GM12865 (cell line): ENCODE results near the gene SDR9C7.
"Not testable (repeated sequence)": the region's sequence is repeated elsewhere in the genome, so short reads cannot be mapped to it uniquely, and the experiment has no call there.

Experiments used
- DNase-seq: peaks from one replicate; pipeline ENCODE4 v3.0.0; 2010; ENCODE audit warnings: low read depth
- H3K4me3 ChIP-seq: 2 replicates; pipeline ENCODE4 v1.5.1; 2011; ENCODE audit warnings: mild to moderate bottlenecking, low read depth, low read length, control low read depth
- TF ChIP-seq, protein P1 (sequence below): IDR thresholded peaks from 2 replicates; pipeline ENCODE4 v1.5.1; 2011; ENCODE audit warnings: low read length, control low read depth, low read depth, inconsistent platforms; ENCODE audit not compliant: insufficient read depth; ENCODE audit errors: missing control alignments

Gene SDR9C7

DNA sequence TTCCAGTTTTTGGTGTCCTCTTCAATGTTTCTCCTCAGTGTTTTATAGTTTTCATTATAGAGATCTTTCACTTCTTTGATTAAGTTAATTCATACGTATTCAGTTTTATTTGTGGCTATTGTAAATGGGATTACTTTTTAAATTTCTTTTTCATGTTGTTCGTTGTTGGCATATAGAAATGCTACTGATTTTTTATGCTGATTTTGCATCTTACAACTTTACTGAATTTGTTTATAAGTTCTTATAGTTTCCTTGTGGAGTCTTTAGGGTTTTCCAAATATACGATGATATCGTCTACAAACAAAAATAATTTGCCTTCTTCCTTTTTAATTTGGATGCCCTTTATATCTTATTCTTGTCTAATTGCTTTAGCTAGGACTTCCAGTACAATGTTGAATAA lies 9.7 kb upstream of the SDR9C7 start:
- no peak overlapping the region for H3K4me3 ChIP-seq
- TF ChIP-seq, protein P1, sequence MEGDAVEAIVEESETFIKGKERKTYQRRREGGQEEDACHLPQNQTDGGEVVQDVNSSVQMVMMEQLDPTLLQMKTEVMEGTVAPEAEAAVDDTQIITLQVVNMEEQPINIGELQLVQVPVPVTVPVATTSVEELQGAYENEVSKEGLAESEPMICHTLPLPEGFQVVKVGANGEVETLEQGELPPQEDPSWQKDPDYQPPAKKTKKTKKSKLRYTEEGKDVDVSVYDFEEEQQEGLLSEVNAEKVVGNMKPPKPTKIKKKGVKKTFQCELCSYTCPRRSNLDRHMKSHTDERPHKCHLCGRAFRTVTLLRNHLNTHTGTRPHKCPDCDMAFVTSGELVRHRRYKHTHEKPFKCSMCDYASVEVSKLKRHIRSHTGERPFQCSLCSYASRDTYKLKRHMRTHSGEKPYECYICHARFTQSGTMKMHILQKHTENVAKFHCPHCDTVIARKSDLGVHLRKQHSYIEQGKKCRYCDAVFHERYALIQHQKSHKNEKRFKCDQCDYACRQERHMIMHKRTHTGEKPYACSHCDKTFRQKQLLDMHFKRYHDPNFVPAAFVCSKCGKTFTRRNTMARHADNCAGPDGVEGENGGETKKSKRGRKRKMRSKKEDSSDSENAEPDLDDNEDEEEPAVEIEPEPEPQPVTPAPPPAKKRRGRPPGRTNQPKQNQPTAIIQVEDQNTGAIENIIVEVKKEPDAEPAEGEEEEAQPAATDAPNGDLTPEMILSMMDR = no peak
- DNase-seq = no peak

DNA sequence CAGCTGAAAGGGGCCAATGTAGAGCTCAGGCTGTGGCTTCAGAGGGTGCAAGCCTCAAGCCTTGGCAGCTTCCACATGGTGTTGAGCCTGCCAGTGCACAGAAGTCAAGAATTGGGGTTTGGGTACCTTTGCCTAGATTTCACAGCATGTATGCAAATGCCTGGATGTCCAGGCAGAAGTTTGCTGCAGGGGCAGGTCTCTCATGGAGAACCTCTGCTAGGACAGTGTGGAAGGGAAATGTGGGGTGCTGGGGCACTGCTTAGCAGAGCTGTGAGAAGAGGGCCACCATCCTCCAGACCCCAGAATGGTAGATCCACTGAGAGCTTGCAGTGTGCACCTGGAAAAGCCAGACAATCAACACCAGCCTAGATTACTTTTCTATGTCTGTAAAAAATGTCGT lies 9.2 kb upstream of the SDR9C7 start:
- H3K4me3 ChIP-seq, DNase-seq: not testable (repeated sequence)

DNA sequence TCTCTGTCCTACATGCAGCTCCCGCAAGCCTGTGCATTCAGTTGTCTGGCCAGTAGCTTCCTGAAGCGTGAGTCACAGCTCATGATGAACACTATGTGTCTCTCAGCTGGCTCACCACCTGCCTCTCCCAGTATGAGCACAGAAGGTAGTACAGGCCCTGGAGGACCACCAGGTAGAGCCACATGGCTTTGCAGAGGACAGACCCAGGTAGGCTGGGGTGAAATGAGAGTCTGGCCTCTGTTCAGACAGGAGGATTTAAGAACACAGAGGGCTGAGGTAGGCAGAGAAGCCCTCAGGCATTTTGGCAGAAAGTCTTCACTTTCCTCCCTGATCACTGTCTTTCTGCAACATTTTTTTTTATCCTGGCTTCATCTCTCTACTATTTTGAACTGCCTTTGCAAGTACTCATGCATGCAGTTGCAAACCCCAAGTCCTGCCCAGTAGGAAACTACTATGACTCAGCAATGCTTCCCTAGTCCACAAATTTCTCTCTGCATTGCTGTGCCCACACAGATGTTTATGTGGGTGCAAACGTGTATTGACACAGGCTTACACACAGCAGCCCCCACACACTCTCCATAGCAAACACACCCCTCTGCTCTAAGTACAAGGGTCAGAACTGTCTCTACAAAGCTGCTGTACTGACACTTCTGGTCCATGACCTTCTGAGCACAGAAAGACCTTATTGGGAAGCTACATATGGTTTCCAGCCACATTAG lies 7.2 kb upstream of the SDR9C7 start:
- DNase-seq = peak; percentile 53
- H3K4me3 ChIP-seq = no peak overlapping the region
- TF ChIP-seq, protein P1 = no peak

DNA sequence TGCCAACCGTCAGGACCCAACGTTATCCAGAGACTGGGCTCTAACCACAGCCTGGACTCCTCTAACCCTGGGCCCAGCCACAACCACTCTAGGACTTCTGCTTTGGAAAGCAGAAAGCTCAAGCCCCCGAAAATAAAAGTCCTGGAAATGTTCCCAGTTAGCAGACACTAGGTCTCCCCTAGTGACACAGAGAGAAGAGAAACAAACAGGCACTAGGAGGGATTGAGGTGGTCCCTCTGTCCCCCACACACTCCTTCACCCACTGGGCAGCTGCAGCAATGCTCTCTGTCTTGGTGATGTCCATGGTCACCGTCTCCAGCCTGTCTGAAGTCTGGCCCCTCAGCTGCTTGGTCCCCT lies 6.7 kb upstream of the SDR9C7 start:
- DNase-seq, H3K4me3 ChIP-seq: not testable (repeated sequence)

DNA sequence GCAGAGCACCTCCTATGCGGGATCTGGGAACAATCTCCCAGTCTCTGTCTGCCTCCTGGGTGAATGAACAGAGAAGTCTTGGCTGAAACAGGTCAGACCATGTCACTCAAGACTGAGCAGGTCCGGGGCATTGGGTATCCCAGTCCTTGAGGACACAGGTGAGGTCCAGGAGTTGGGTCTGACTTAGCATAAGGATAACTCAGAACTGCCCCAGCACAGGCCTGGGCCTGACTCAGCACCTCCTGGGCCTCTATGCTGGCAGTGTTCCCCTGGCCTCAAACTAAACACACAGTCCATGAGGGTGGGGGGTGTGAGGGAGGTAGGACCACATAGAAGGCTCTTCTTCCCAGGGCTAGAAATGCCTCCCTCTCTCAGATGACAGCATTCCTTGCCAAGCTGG lies 1.5 kb upstream of the SDR9C7 start:
- DNase-seq = no peak
- TF ChIP-seq, protein P1 = no peak
- H3K4me3 ChIP-seq = no peak overlapping the region

DNA sequence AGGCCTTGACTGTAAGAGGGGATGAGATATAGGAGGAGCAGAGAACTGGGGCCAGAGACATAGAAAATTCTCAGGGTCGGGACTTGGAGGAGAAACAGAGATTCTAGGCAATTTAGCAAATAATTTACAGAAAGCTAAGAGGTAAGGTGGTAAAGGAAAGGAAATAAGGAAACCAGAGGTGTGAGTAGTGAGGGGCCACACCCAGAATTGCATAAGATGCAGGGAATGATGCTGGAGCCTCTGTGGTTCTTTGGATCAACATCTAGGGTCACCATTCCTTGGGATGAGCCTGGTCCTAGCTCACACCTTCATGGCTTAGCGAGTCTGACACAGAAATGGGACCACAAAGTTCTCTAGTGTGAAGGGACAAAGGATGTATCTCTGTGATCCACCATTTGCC lies 949 bp upstream of the SDR9C7 start:
- no peak for DNase-seq
- H3K4me3 ChIP-seq = no peak overlapping the region
- TF ChIP-seq, protein P1 = no peak

DNA sequence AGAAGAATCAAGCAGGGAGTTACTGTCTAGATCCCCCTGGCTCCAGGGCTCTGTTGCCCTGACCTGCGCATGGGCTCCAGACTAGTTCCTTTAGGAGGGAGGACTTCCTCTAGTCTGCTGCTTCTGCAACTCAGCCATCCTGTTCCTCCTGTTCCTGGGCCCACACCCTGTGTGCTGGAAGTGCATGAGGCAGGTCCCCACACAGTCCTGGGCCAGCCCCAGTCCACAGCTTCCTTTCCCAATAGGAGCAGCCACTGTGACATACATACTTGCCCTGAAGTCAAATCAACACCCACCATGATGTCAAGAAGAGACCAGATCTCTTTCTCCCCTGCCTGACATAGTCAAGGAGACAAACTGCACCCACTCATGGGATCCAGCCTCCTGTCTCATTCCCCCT lies 1.3 kb downstream of the SDR9C7 start:
- TF ChIP-seq, protein P1 = no peak
- no peak for DNase-seq
- no peak overlapping the region for H3K4me3 ChIP-seq

DNA sequence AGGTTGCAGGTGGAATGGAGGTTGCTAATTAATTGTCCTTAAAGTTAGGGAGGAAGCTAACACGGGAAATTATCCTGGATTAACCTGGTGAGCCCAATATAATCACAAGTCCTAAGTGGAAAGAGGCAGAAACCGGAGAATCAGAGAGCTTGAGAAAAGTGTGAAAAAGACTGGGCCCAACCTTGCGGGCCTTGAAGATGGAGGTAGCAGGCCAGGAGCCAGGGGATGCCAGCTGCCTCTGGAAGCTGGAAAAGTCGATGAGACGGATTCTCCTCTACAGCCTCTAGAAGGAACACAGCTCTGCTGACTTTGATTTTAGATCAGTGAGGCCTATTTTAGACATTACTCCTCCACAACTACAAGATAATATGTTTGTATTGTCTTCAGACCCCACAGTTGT lies 2.1 kb downstream of the SDR9C7 start:
- TF ChIP-seq, protein P1 = no peak
- no peak overlapping the region for H3K4me3 ChIP-seq
- DNase-seq = no peak
